A673 (cell line): ENCODE data around the gene SNTG2. TPM values are rescaled to one million over a fixed set of nuclear protein-coding genes. Genes with fewer than 3 reads are reported as not detected.

Source experiments
- BruUV-seq: library from RNA; stranded (reverse); fragments of 400-500 nt; replicated peaks from 2 replicates; lab custom pipeline; 2021; lab: Mats Ljungman, UMichigan
- CTCF ChIA-PET: fragments of 300-600 bp; sonication (Branson Sonifier 250); formaldehyde crosslinking; loops from one replicate; lab custom pipeline; 2022; ENCODE audit warnings: antibody characterized with exemption; lab: Charles Lee
- POLR2A ChIA-PET: fragments of 300-600 bp; sonication (Branson Sonifier 250); formaldehyde crosslinking; loops from one replicate; lab custom pipeline; 2022; ENCODE audit warnings: antibody characterized with exemption; ENCODE audit not compliant: low non-redundant PET; lab: Charles Lee
- DNase-seq: peaks from one replicate; pipeline ENCODE4 v3.0.0-alpha.2; 2015; ENCODE audit warnings: low spot score
- H3K27ac ChIP-seq: fragments of 200-600 bp; sonication (generic); 2 replicates; pipeline ENCODE4 v1.5.1; 2016; ENCODE audit warnings: mixed run types, low read depth, mild to moderate bottlenecking, mixed read lengths, antibody characterized with exemption, low read length; ENCODE audit not compliant: poor library complexity, severe bottlenecking
- H3K27me3 ChIP-seq: fragments of 200-600 bp; sonication (generic); replicated peaks from 2 replicates; pipeline ENCODE4 v1.6.1; 2017; ENCODE audit warnings: mixed run types, low read depth, mild to moderate bottlenecking, mixed read lengths, antibody characterized with exemption, low read length; ENCODE audit not compliant: insufficient read depth, poor library complexity
- H3K36me3 ChIP-seq: fragments of 200-600 bp; sonication (generic); 2 replicates; pipeline ENCODE4 v1.6.1; 2016; ENCODE audit warnings: mixed run types, mild to moderate bottlenecking, mixed read lengths, antibody characterized with exemption, low read length; ENCODE audit not compliant: insufficient read depth, poor library complexity, severe bottlenecking
- H3K4me1 ChIP-seq: fragments of 200-600 bp; sonication (generic); 2 replicates; pipeline ENCODE4 v1.6.1; 2017; ENCODE audit warnings: mixed run types, mild to moderate bottlenecking, mixed read lengths, antibody characterized with exemption, low read length; ENCODE audit not compliant: insufficient read depth, poor library complexity, severe bottlenecking
- H3K4me3 ChIP-seq: fragments of 200-600 bp; sonication (generic); 2 replicates; pipeline ENCODE4 v1.5.1; 2016; ENCODE audit warnings: low read depth, mixed run types, mild to moderate bottlenecking, mixed read lengths, low read length; ENCODE audit not compliant: poor library complexity, severe bottlenecking
- H3K9me3 ChIP-seq: fragments of 200-600 bp; sonication (generic); 2 replicates; pipeline ENCODE4 v1.6.1; 2016; ENCODE audit warnings: mixed run types, low read depth, mild to moderate bottlenecking, mixed read lengths, antibody characterized with exemption, low read length; ENCODE audit not compliant: poor library complexity, severe bottlenecking
- CTCF ChIP-seq: fragments of 300-800, 200-600 bp; sonication (generic); conservative IDR thresholded peaks from 2 replicates; pipeline ENCODE4 v1.5.1; 2017; ENCODE audit warnings: low read depth, mild to moderate bottlenecking, antibody characterized with exemption, low read length, moderate library complexity, mixed read lengths
- EZH2 ChIP-seq: fragments of 200-600 bp; sonication (generic); IDR thresholded peaks from 2 replicates; pipeline ENCODE4 v1.6.1; 2017; ENCODE audit warnings: borderline replicate concordance, low read depth, mild to moderate bottlenecking, mixed read lengths, antibody characterized with exemption, low read length; ENCODE audit not compliant: poor library complexity, severe bottlenecking
- intact Hi-C: fragments of 100-400 bp; cut with micrococcal nuclease; formaldehyde crosslinking; loops from one replicate; pipeline ENCODE4 v1.10.0; 2022; ENCODE audit not compliant: unreplicated experiment
- total RNA-seq: library from RNA; stranded (reverse); gene quantifications from 2 replicates; pipeline ENCODE4 v1.2.3, GENCODE V29; 2021

SNTG2 gene
- total RNA-seq, 1 experiment from 2014 or later, result 3.7 TPM

DNA sequence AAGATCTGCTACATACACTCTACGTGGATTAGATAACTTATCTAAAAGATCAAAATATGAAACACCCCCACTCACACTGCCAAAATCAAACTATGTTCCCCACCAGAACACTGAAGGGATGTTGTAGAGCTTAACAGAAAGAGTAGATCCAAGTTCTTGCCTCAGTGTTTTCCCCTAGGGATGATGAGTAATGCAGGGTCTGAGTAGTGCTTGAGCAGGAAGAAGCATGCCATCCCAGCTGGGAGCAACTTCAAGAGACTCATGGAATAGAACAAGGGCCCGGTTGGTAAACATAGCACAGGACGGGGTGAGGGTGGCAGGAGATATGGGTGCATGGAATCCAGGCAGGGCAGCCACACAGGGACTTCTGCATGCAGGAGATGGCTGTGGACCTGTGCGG is 74.3 kb downstream of the SNTG2 start:
- TF ChIP-seq EZH2 (no peak), CTCF (no peak)
- Histone ChIP-seq H3K36me3 (no peaks in the 10 kb centered on the region), H3K9me3 (no peaks in the 10 kb centered on the region), H3K4me3 (no peak overlapping the region), H3K27ac (no peak overlapping the region), H3K4me1 (no peaks in the 10 kb centered on the region), H3K27me3 (no peaks in the 10 kb centered on the region)
- CTCF ChIA-PET, result no interaction called here
- no TSS peak for BruUV-seq
- peak; percentile 36 for DNase-seq
- intact Hi-C loops, result no loop called here
- POLR2A ChIA-PET, result no interaction called here

DNA sequence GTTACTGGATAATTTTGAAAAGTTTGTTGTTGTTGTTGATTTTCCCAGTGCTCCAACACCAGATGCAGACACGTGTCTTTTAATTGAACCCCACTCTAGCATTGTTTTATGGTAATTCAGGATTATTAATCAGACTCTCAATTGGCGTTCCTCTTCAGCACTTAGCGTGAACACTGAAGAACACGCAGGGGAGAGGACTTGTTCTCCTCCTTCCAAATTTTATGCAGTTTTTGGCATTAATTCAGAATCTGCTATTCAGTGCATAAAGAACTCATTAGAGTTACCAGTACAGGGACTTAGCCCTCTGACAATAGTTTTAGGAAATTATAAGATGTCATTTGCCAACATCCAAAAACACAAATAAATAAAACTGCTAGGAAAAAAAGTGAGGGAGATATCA is 75.5 kb downstream of the SNTG2 start:
- H3K27me3 ChIP-seq, result no peaks in the 10 kb centered on the region
- POLR2A ChIA-PET, result no interaction called here
- no peaks in the 10 kb centered on the region for H3K36me3 ChIP-seq
- H3K4me1 ChIP-seq, result no peaks in the 10 kb centered on the region
- CTCF ChIA-PET, result no interaction called here
- no peak overlapping the region for H3K27ac ChIP-seq
- H3K4me3 ChIP-seq, result no peak overlapping the region
- H3K9me3 ChIP-seq, result no peaks in the 10 kb centered on the region
- no peak for TF ChIP-seq CTCF
- TF ChIP-seq EZH2, result no peak
- intact Hi-C loops, result no loop called here
- DNase-seq, result no peak
- no TSS peak for BruUV-seq

GRCh38 chr2:1028831-1029230 is 78.2 kb downstream of the SNTG2 start:
- DNase-seq, result no peak
- intact Hi-C loops, result no loop called here
- H3K4me1 ChIP-seq, result no peaks in the 10 kb centered on the region
- H3K9me3 ChIP-seq, result no peaks in the 10 kb centered on the region
- BruUV-seq, result no TSS peak
- no peak overlapping the region for H3K27ac ChIP-seq
- POLR2A ChIA-PET, result no interaction called here
- H3K36me3 ChIP-seq, result no peaks in the 10 kb centered on the region
- H3K4me3 ChIP-seq, result no peak overlapping the region
- no peak for TF ChIP-seq CTCF
- no peak for TF ChIP-seq EZH2
- CTCF ChIA-PET, result no interaction called here
- H3K27me3 ChIP-seq, result no peaks in the 10 kb centered on the region
